Loucy (cell line): Measurements from ENCODE around the gene SCN5A.

Source experiments
- H2AFZ ChIP-seq: fragments of 200-600 bp; sonication (generic); 2 replicates; pipeline ENCODE4 v1.6.0; 2016; ENCODE audit warnings: antibody characterized with exemption, mild to moderate bottlenecking, low read length, moderate library complexity
- H3F3A ChIP-seq: fragments of 200-600 bp; 2 replicates; pipeline ENCODE4 v1.6.0; 2016; ENCODE audit warnings: antibody characterized with exemption, low read depth, mild to moderate bottlenecking
- H3K27me3 ChIP-seq: fragments of 200-600 bp; sonication (generic); 2 replicates; pipeline ENCODE4 v1.6.1; 2014; ENCODE audit warnings: low read length, mild to moderate bottlenecking; ENCODE audit not compliant: insufficient read depth, poor library complexity, severe bottlenecking
- H3K36me3 ChIP-seq: fragments of 200-600 bp; sonication (generic); 2 replicates; pipeline ENCODE4 v1.6.1; 2016; ENCODE audit warnings: low read length; ENCODE audit not compliant: insufficient read depth
- H3K4me1 ChIP-seq: fragments of 200-600 bp; sonication (generic); 2 replicates; pipeline ENCODE4 v1.5.1; 2014; ENCODE audit warnings: low read length, mild to moderate bottlenecking; ENCODE audit not compliant: insufficient read depth, poor library complexity, severe bottlenecking
- H3K4me2 ChIP-seq: fragments of 200-600 bp; sonication (generic); 2 replicates; pipeline ENCODE4 v1.6.0; 2014; ENCODE audit warnings: antibody characterized with exemption, low read length, low read depth, mild to moderate bottlenecking; ENCODE audit not compliant: poor library complexity, severe bottlenecking
- H3K4me3 ChIP-seq: fragments of 200-600 bp; sonication (generic); 2 replicates; pipeline ENCODE4 v1.5.1; 2014; ENCODE audit warnings: low read length, mild to moderate bottlenecking, mixed read lengths; ENCODE audit not compliant: poor library complexity, severe bottlenecking
- H3K79me2 ChIP-seq: fragments of 200-600 bp; sonication (generic); 2 replicates; pipeline ENCODE4 v1.6.1; 2014; ENCODE audit warnings: low read length; ENCODE audit not compliant: insufficient read depth
- H3K9ac ChIP-seq: fragments of 200-600 bp; sonication (generic); 2 replicates; pipeline ENCODE4 v1.6.0; 2014; ENCODE audit warnings: mild to moderate bottlenecking, low read depth, low read length, moderate library complexity; ENCODE audit not compliant: poor library complexity, severe bottlenecking
- H3K9me2 ChIP-seq: fragments of 200-600 bp; sonication (generic); replicated peaks from 2 replicates; pipeline ENCODE4 v1.6.1; 2016; ENCODE audit warnings: low read depth, low read length, mixed read lengths
- H3K9me3 ChIP-seq: fragments of 200-600 bp; sonication (generic); 2 replicates; pipeline ENCODE4 v1.6.1; 2014; ENCODE audit warnings: mild to moderate bottlenecking, antibody characterized with exemption, low read length, low read depth; ENCODE audit not compliant: insufficient read depth
- H4K20me1 ChIP-seq: fragments of 200-600 bp; sonication (generic); 2 replicates; pipeline ENCODE4 v1.6.0; 2014; ENCODE audit warnings: antibody characterized with exemption, low read length, mild to moderate bottlenecking; ENCODE audit not compliant: insufficient read depth, poor library complexity, severe bottlenecking
- EZH2phosphoT487 ChIP-seq: fragments of 200-600 bp; IDR thresholded peaks from 2 replicates; pipeline ENCODE4 v1.6.1; 2018; ENCODE audit warnings: antibody characterized with exemption, mild to moderate bottlenecking, moderate library complexity, borderline replicate concordance
- TF ChIP-seq, protein P1 (sequence below): fragments of 200-600 bp; sonication (generic); conservative IDR thresholded peaks from 2 replicates; pipeline ENCODE4 v1.5.1; 2014; ENCODE audit warnings: mild to moderate bottlenecking, antibody characterized with exemption, low read length

The SCN5A gene

DNA sequence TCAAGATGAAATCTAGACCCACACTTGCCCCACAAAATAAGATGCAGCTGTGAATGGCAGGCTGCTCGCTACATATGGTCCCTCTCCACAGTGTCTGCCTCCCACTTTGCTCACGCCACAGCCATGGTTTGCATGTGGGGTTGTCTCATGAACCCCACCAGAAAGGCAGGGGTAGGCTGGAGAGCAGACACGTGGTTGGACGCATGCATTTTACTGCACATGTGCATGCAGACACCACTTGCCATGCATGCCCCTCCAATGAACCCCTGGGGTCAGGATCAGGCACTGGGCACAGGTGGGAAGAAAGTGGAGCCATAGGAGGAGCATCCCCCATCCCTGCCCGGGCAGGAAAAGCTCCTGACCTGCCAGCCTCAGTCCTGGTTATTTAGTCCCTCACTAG is 20.7 kb downstream of the SCN5A start:
- no peaks in the 10 kb centered on the region for H3K9me3 ChIP-seq
- peaks cover 4% of the 10 kb centered on the region for H3K4me1 ChIP-seq
- no peaks in the 10 kb centered on the region for H4K20me1 ChIP-seq
- H3K36me3 ChIP-seq, result no peaks in the 10 kb centered on the region
- no peaks in the 10 kb centered on the region for H3K79me2 ChIP-seq
- H3K4me3 ChIP-seq, result no peak overlapping the region
- no peak overlapping the region for H3K4me2 ChIP-seq
- H3K9me2 ChIP-seq, result no peaks in the 10 kb centered on the region
- no peaks in the 10 kb centered on the region for H3K27me3 ChIP-seq
- H3K9ac ChIP-seq, result no peak overlapping the region
- TF ChIP-seq EZH2phosphoT487, result no peak
- TF ChIP-seq, protein P1, sequence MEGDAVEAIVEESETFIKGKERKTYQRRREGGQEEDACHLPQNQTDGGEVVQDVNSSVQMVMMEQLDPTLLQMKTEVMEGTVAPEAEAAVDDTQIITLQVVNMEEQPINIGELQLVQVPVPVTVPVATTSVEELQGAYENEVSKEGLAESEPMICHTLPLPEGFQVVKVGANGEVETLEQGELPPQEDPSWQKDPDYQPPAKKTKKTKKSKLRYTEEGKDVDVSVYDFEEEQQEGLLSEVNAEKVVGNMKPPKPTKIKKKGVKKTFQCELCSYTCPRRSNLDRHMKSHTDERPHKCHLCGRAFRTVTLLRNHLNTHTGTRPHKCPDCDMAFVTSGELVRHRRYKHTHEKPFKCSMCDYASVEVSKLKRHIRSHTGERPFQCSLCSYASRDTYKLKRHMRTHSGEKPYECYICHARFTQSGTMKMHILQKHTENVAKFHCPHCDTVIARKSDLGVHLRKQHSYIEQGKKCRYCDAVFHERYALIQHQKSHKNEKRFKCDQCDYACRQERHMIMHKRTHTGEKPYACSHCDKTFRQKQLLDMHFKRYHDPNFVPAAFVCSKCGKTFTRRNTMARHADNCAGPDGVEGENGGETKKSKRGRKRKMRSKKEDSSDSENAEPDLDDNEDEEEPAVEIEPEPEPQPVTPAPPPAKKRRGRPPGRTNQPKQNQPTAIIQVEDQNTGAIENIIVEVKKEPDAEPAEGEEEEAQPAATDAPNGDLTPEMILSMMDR, result no peak
- H2AFZ ChIP-seq, result no peak overlapping the region
- no peaks in the 10 kb centered on the region for H3F3A ChIP-seq

DNA sequence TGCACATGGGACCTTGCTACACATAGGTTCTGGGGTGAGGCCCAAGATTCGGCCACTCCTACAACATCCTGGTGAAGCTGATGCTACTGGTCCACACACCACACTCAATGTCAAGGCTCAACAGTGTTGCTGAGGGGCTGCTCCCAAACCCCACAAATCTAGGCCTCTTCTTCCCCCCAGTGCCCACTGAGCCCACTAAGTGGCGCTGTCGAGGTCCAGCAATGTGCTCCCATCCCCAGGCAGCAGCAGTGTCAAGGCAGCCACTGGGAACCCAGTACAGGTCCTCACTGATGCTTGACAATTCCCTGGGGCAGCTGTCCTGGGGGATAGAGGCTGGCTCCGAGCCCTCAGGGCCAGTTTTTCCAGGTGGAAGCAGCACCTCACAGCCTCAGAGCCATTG is 21.5 kb downstream of the SCN5A start:
- Histone ChIP-seq H3K9me2 (no peaks in the 10 kb centered on the region), H3F3A (no peaks in the 10 kb centered on the region), H3K9ac (no peak overlapping the region), H3K27me3 (no peaks in the 10 kb centered on the region), H3K4me2 (no peak overlapping the region), H4K20me1 (no peaks in the 10 kb centered on the region), H3K4me3 (no peak overlapping the region), H3K9me3 (no peaks in the 10 kb centered on the region), H3K36me3 (no peaks in the 10 kb centered on the region), H3K4me1 (no peaks in the 10 kb centered on the region), H3K79me2 (no peaks in the 10 kb centered on the region), H2AFZ (no peak overlapping the region)
- TF ChIP-seq, protein P1, result peak; percentile 72
- TF ChIP-seq EZH2phosphoT487, result no peak

DNA sequence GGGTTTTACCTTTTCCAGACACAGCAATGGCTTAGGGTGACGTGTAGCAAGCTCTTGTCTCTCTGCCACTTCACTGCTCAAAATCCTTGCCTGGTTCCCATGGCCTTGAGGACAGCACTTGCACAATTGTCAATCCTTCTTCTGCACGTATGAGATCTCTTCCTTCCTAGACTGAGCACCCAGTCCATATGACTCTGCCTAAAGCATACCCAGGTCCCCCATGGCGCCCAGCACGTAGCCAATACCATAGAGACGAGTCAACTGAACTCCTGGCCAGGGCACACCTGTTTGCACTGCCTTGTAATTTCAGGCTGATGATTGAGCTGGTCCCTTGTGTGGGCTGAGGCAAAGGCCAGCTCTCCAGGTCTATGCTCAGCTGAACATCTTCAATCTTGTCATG is 23.3 kb downstream of the SCN5A start:
- Histone ChIP-seq H3K9me2 (no peaks in the 10 kb centered on the region), H3K36me3 (no peaks in the 10 kb centered on the region), H4K20me1 (no peaks in the 10 kb centered on the region), H3K79me2 (no peaks in the 10 kb centered on the region), H3K4me1 (no peaks in the 10 kb centered on the region), H3K4me3 (no peak overlapping the region), H3K27me3 (no peaks in the 10 kb centered on the region), H3K9me3 (no peaks in the 10 kb centered on the region), H3F3A (no peaks in the 10 kb centered on the region), H2AFZ (no peak overlapping the region), H3K9ac (no peak overlapping the region), H3K4me2 (no peak overlapping the region)
- TF ChIP-seq, protein P1, result no peak
- no peak for TF ChIP-seq EZH2phosphoT487
